Measurements from ENCODE around the gene CTTNBP2NL.
"Not testable (repeated sequence)": the region's sequence is repeated elsewhere in the genome, so short reads cannot be mapped to it uniquely, and the experiment has no call there.

The CTTNBP2NL gene

GRCh38 chr1:112470324-112470723 lies 74.3 kb downstream of the CTTNBP2NL start:
- not testable (repeated sequence) for DNase-seq

- DNase-seq, result no peak
Observed at GRCh38 chr1:112470966-112471365, 75.0 kb downstream of the CTTNBP2NL start.

- no peak for DNase-seq
Observed at GRCh38 chr1:112472142-112472541, 76.1 kb downstream of the CTTNBP2NL start.

GRCh38 chr1:112477550-112477949 lies 81.5 kb downstream of the CTTNBP2NL start:
- no peak for DNase-seq

- DNase-seq, result no peak
Observed at GRCh38 chr1:112478314-112478713, 82.3 kb downstream of the CTTNBP2NL start.

GRCh38 chr1:112486063-112486462 lies 90.0 kb downstream of the CTTNBP2NL start:
- not testable (repeated sequence) for DNase-seq

- not testable (repeated sequence) for DNase-seq
Observed at GRCh38 chr1:112487686-112488085, 91.7 kb downstream of the CTTNBP2NL start.

GRCh38 chr1:112488141-112488540 lies 92.1 kb downstream of the CTTNBP2NL start:
- no peak for DNase-seq

- DNase-seq, result no peak
Observed at GRCh38 chr1:112492076-112492475, 96.1 kb downstream of the CTTNBP2NL start.

- DNase-seq, result no peak
Observed at GRCh38 chr1:112493351-112493750, 97.3 kb downstream of the CTTNBP2NL start.

- no peak for DNase-seq
Observed at GRCh38 chr1:112496290-112496689, 100.3 kb downstream of the CTTNBP2NL start.

- DNase-seq, result peak; percentile 28
Observed at GRCh38 chr1:112501810-112502641, 106.0 kb downstream of the CTTNBP2NL start.

- peak; percentile 27 for DNase-seq
Observed at GRCh38 chr1:112502826-112503225, 106.8 kb downstream of the CTTNBP2NL start.

GRCh38 chr1:112504001-112504660 lies 108.1 kb downstream of the CTTNBP2NL start:
- no peak for DNase-seq

GRCh38 chr1:112504661-112505399 lies 108.8 kb downstream of the CTTNBP2NL start:
- DNase-seq, result no peak

- no peak for DNase-seq
Observed at GRCh38 chr1:112505400-112505785, 109.4 kb downstream of the CTTNBP2NL start.

GRCh38 chr1:112505878-112506277 lies 109.9 kb downstream of the CTTNBP2NL start:
- DNase-seq, result no peak

- DNase-seq, result no peak
Observed at GRCh38 chr1:112506306-112506705, 110.3 kb downstream of the CTTNBP2NL start.

GRCh38 chr1:112506731-112507130 lies 110.7 kb downstream of the CTTNBP2NL start:
- DNase-seq, result no peak

GRCh38 chr1:112507336-112507735 lies 111.3 kb downstream of the CTTNBP2NL start:
- DNase-seq, result no peak

GRCh38 chr1:112507921-112508277 lies 111.9 kb downstream of the CTTNBP2NL start:
- no peak for DNase-seq

- DNase-seq, result no peak
Observed at GRCh38 chr1:112508278-112509004, 112.4 kb downstream of the CTTNBP2NL start, which contains the start of gene WNT2B. WNT2B (plus strand) TSS chr1:112508965; CDS start chr1:112509263, 298 bp downstream.

Data from NCI-H2227 treated with DMSO at 0.1 percent for 48 hours (cell line).